Activated CD8-positive, alpha-beta T cell treated with anti-CD3 and anti-CD28 coated beads, Interleukin-2, amount 10 ng/mL, durations not matched to agents 7 days and 5 days (primary cell): ENCODE results near the gene SLC25A2. TPM values are rescaled to one million over a fixed set of nuclear protein-coding genes. Genes with fewer than 3 reads are reported as not detected.
A peak's percentile ranks its signal among the peaks of the same experiment; 100 is the strongest.
"Not testable (repeated sequence)": the region's sequence is repeated elsewhere in the genome, so short reads cannot be mapped to it uniquely, and the experiment has no call there.

Experiments
- ATAC-seq: fragments of 150-1000 bp; cut with Tn5 transposase; one replicate; pipeline ENCODE4 v1.10.0; 2021; ENCODE audit warnings: moderate library complexity
- CTCF ChIA-PET: fragments of 350-600 bp; sonication (Branson Sonifier 250); formaldehyde crosslinking; loops from one replicate; lab custom pipeline; 2021; ENCODE audit warnings: antibody characterized with exemption; lab: Charles Lee
- POLR2A ChIA-PET: fragments of 350-600 bp; sonication (Branson Sonifier 250); formaldehyde crosslinking; loops from one replicate; lab custom pipeline; 2021; ENCODE audit warnings: antibody characterized with exemption; lab: Charles Lee
- DNase-seq: peaks from one replicate; pipeline ENCODE4 v3.0.0-alpha.2; 2020
- H3K27ac Mint-ChIP-seq: one replicate; pipeline ENCODE4 v1.8.0; 2021; ENCODE audit warnings: mild to moderate bottlenecking, mixed read lengths
- H3K27me3 Mint-ChIP-seq: one replicate; pipeline ENCODE4 v1.8.0; 2021; ENCODE audit warnings: low read depth, mixed read lengths
- H3K36me3 Mint-ChIP-seq: one replicate; pipeline ENCODE4 v1.8.0; 2021; ENCODE audit warnings: low read depth, mixed read lengths
- H3K4me1 Mint-ChIP-seq: one replicate; pipeline ENCODE4 v1.8.0; 2021; ENCODE audit warnings: low read depth, mixed read lengths
- H3K4me3 Mint-ChIP-seq: one replicate; pipeline ENCODE4 v1.8.0; 2021; ENCODE audit warnings: mild to moderate bottlenecking, mixed read lengths
- H3K9me3 Mint-ChIP-seq: one replicate; pipeline ENCODE4 v1.8.0; 2022; ENCODE audit warnings: mixed read lengths; ENCODE audit not compliant: insufficient read depth
- total RNA-seq, 2 experiments: library from RNA; stranded (reverse); gene quantifications; one replicate each; pipeline ENCODE4 v1.2.3, GENCODE V29; 2021

SLC25A2 gene
- total RNA-seq = under 1 TPM; 0.39 to 0.84 TPM

DNA sequence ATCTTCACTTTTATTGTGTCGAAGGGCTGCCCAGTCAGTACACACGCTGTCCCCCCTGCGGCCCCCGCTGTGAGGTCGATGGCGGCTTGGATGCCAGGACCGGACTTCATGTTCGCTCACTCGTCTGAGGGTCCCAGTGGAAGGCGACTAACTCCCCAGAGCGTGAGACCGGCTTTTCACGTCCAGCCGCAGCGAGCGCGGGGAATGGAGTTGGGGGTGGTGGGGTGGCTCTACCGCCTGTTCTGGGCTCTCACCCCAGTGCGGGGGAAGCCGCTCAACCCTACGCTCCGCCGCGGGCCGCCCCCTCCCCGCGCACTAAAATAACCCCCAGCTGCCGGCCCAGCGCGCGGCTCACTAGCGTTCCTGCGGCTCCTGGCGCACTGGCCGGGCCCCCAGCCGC is at the start of gene SLC25A2:
Gene SLC25A2, minus strand, starts transcription at position 294 of the 400 bp plus-strand sequence. Its CDS starts 184 bp downstream, at position 110.
- peaks cover 49% of the 10 kb centered on the region for H3K9me3 Mint-ChIP-seq
- ATAC-seq = no peak
- H3K4me1 Mint-ChIP-seq = no peaks in the 10 kb centered on the region

GRCh38 chr5:141351591-141351990 is 47.7 kb upstream of the SLC25A2 start:
- H3K27ac Mint-ChIP-seq = no peak overlapping the region
- H3K36me3 Mint-ChIP-seq = no peaks in the 10 kb centered on the region
- H3K4me3 Mint-ChIP-seq = no peak overlapping the region
- DNase-seq = no peak
- H3K27me3 Mint-ChIP-seq = peaks cover 24% of the 10 kb centered on the region
- CTCF ChIA-PET = interaction anchor here (2.7 kb wide), 1 partner anchor 8 kb away, joined by 8 read pairs; the partner anchor contains the start of gene PCDHGB2
- no peak for ATAC-seq
- no peaks in the 10 kb centered on the region for H3K4me1 Mint-ChIP-seq
- POLR2A ChIA-PET = no interaction called here
- H3K9me3 Mint-ChIP-seq = peaks cover 5% of the 10 kb centered on the region

More for the DNA sequence above, at the start of gene SLC25A2:
- DNase-seq = no peak
- Mint-ChIP-seq H3K27me3 (no peaks in the 10 kb centered on the region), H3K27ac (no peak within 1 kb of the TSS), H3K36me3 (peaks cover 15% of the 10 kb centered on the region), H3K4me3 (no peak within 1 kb of the TSS)
- ChIA-PET POLR2A (no interaction called here), CTCF (no interaction called here)

DNA sequence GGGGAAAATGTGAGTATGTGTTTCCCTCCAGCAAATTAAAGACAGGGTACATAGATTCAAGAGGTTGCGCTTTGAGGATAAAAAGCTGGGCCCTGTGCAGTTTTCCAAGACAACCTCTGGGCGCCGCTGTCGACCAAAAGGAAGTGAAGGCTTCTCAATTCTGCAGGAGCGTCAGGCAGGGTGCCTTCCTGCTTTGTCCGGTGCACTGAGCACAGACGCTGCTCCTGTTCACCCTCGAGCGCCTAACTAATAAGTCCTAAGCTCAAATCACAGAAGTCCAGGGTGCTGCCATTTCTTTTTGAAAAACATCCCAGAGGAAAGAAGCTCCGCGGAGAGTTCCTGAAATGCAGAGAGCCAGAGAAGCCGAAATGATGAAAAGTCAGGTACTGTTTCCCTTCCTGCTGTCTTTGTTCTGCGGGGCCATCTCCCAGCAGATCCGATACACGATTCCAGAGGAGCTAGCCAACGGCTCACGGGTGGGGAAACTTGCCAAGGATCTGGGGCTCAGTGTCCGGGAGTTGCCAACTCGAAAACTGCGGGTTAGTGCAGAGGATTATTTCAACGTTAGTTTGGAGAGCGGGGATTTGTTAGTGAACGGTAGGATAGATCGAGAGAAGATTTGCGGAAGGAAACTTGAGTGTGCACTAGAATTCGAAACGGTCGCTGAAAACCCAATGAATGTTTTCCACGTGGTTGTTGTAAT is 46.2 kb upstream of the SLC25A2 start, which contains the start of gene PCDHGB1:
Gene PCDHGB1, plus strand, starts transcription at position 183 of the 703 bp plus-strand sequence. Its CDS starts 162 bp downstream, at position 345.
- Mint-ChIP-seq H3K4me3 (peak within 1 kb of the TSS; percentile 22), H3K27ac (no peak within 1 kb of the TSS), H3K4me1 (no peaks in the 10 kb centered on the region), H3K27me3 (peaks cover 17% of the 10 kb centered on the region), H3K36me3 (peaks cover 4% of the 10 kb centered on the region), H3K9me3 (peaks cover 10% of the 10 kb centered on the region)
- ChIA-PET POLR2A (no interaction called here), CTCF (interaction anchor here (0.8 to 2.8 kb wide), 10 partner anchors 10 to 217 kb away, joined by 3 to 8 read pairs (median 6); partner anchors contain the start of genes PCDHB14, PCDHGA11, PCDHGB2 and PCDHGB3)
- DNase-seq (peak; percentile 58), ATAC-seq (no peak)

GRCh38 chr5:141346017-141346416 is 42.2 kb upstream of the SLC25A2 start:
- H3K9me3 Mint-ChIP-seq, DNase-seq, H3K4me3 Mint-ChIP-seq, H3K27ac Mint-ChIP-seq, ATAC-seq, H3K4me1 Mint-ChIP-seq, POLR2A ChIA-PET, H3K36me3 Mint-ChIP-seq: not testable (repeated sequence)
- peaks cover 15% of the 10 kb centered on the region for H3K27me3 Mint-ChIP-seq
- CTCF ChIA-PET = interaction anchor here (1.0 kb wide), 1 partner anchor 27 kb away, joined by 3 read pairs; no protein-coding TSS in a partner anchor

DNA sequence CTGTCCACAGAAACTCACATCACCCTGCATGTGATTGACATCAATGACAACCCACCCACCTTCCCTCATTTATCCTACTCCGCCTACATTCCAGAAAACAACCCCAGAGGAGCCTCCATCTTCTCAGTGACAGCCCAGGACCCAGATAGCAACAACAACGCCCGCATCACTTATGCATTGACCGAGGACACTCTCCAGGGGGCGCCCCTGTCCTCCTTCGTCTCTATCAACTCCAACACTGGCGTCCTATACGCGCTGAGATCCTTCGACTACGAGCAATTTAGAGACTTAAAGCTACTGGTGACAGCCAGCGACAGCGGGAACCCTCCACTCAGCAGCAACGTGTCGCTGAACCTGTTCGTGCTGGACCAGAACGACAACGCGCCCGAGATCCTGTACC is 41.5 kb upstream of the SLC25A2 start:
- Mint-ChIP-seq H3K27ac (no peak overlapping the region), H3K4me1 (no peaks in the 10 kb centered on the region), H3K36me3 (peaks cover 8% of the 10 kb centered on the region), H3K4me3 (no peak overlapping the region), H3K27me3 (peaks cover 9% of the 10 kb centered on the region), H3K9me3 (peaks cover 7% of the 10 kb centered on the region)
- POLR2A ChIA-PET = no interaction called here
- CTCF ChIA-PET = interaction anchor here (2.2 to 3.4 kb wide), 2 partner anchors 25 to 26 kb away, joined by 6 to 33 read pairs; partner anchors contain the start of genes PCDHGB3 and TAF7
- DNase-seq = no peak
- no peak for ATAC-seq

DNA sequence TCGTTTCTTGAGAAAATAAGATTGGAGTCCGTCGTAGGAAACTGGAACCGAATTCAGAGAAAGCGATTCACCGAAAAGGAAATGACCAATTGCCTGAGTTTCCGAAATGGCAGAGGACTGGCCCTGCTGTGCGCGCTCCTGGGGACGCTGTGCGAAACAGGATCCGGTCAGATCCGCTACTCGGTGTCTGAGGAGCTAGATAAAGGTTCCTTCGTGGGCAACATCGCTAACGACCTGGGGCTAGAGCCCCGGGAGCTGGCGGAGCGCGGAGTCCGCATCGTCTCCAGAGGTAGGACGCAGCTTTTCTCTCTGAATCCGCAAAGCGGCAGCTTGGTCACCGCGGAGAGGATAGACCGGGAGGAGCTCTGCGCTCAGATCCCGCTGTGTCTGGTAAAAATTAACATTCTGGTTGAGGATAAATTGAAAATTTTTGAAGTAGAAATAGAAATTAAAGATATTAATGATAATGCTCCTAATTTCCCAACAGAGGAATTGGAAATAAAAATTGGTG is 40.2 kb upstream of the SLC25A2 start:
- Mint-ChIP-seq H3K4me3 (peak overlapping the region; percentile 55), H3K27ac (no peak overlapping the region), H3K4me1 (no peaks in the 10 kb centered on the region), H3K36me3 (peaks cover 10% of the 10 kb centered on the region), H3K27me3 (peaks cover 12% of the 10 kb centered on the region), H3K9me3 (peaks cover 11% of the 10 kb centered on the region)
- DNase-seq (no peak), ATAC-seq (no peak)
- CTCF ChIA-PET = interaction anchor here (1.1 to 3.4 kb wide), 6 partner anchors 9 to 180 kb away, joined by 3 to 33 read pairs (median 6); partner anchors contain the start of genes PCDHGA12, PCDHGB2, PCDHGB3 and TAF7
- POLR2A ChIA-PET = no interaction called here

DNA sequence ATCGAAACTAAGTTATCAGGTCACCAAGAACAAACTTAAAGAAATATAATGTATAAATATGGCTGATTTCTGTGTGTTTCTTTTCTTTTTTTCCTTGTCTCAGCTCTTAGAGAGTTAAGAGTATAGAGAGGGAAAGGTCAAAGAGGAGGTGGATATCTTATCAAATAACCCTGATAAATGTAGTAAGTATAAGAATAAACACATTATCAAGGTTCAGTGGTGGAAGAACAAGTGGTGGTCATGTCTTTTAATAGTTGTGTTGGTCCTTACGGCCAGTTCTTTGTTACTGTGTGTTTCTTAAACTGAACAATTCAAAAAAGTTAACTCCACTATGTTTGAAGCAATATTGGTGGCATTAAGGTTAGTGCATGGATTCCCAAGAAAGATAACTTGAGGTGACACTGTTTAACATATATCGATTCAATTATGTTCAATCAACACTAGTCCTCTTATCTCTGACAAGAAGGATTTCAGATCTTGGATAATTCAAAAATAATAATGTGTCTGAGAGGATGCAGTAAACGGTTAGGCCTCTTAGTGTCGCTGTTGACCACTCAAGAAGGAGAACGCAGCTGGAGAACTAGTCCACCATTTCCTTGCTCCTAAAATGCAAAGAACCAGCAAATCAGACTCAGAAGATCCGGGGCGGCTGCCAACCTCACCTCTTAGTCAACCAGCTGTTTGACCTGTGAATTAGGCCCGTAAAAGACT is 39.5 kb upstream of the SLC25A2 start, which contains the start of gene PCDHGA3:
Gene PCDHGA3, plus strand, starts transcription at position 588 of the 711 bp plus-strand sequence. CDS start 205 bp downstream, outside the sequence.
- H3K36me3 Mint-ChIP-seq = peaks cover 10% of the 10 kb centered on the region
- H3K9me3 Mint-ChIP-seq = peaks cover 11% of the 10 kb centered on the region
- ChIA-PET CTCF (interaction anchor here (0.7 to 3.4 kb wide), 10 partner anchors 8 to 180 kb away, joined by 3 to 33 read pairs (median 4); partner anchors contain the start of genes PCDHGA12, PCDHGB2, PCDHGB3 and PCDHGB5), POLR2A (no interaction called here)
- H3K27me3 Mint-ChIP-seq = peaks cover 17% of the 10 kb centered on the region
- H3K27ac Mint-ChIP-seq = no peak within 1 kb of the TSS
- no peaks in the 10 kb centered on the region for H3K4me1 Mint-ChIP-seq
- ATAC-seq (no peak), DNase-seq (peak; percentile 47)
- H3K4me3 Mint-ChIP-seq = peak within 1 kb of the TSS; percentile 55

DNA sequence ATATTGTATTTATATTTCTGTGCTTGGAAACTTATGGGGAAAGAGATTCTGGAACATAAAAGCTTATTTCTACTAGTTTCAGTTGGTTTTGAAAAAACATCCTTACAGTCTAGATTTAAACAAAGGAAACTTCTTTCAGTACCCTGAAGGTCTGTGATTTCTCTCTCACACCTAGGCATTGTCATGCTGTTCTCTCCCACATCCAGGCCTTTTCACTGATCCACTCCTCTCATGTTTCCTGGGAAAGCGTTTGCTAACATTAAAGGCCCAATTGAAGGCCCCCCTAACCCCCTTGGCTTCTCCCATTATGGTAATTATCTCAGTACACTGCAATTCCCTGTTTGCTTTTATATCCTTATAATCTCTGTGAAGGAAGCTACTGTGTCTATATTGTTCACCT is 38.9 kb upstream of the SLC25A2 start:
- Mint-ChIP-seq H3K9me3 (peaks cover 11% of the 10 kb centered on the region), H3K27me3 (peaks cover 22% of the 10 kb centered on the region), H3K4me1 (no peaks in the 10 kb centered on the region), H3K36me3 (peaks cover 10% of the 10 kb centered on the region), H3K4me3 (no peak overlapping the region), H3K27ac (no peak overlapping the region)
- ChIA-PET CTCF (interaction anchor here (0.7 to 3.4 kb wide), 8 partner anchors 10 to 181 kb away, joined by 3 to 33 read pairs (median 4); partner anchors contain the start of genes PCDHGA5, PCDHGB5 and TAF7), POLR2A (no interaction called here)
- DNase-seq (no peak), ATAC-seq (no peak)

GRCh38 chr5:141340781-141341354 is 37.0 kb upstream of the SLC25A2 start:
- peaks cover 11% of the 10 kb centered on the region for H3K9me3 Mint-ChIP-seq
- H3K4me1 Mint-ChIP-seq, H3K4me3 Mint-ChIP-seq, H3K27ac Mint-ChIP-seq, CTCF ChIA-PET, ATAC-seq, POLR2A ChIA-PET, DNase-seq: not testable (repeated sequence)
- H3K27me3 Mint-ChIP-seq = peaks cover 33% of the 10 kb centered on the region
- H3K36me3 Mint-ChIP-seq = peaks cover 10% of the 10 kb centered on the region

- CTCF ChIA-PET = interaction anchor here (0.8 to 2.8 kb wide), 10 partner anchors 9 to 253 kb away, joined by 3 to 12 read pairs (median 5); partner anchors contain the start of gene TAF7
- Mint-ChIP-seq H3K27me3 (peaks cover 41% of the 10 kb centered on the region), H3K27ac (no peak within 1 kb of the TSS), H3K9me3 (peaks cover 5% of the 10 kb centered on the region), H3K4me1 (no peaks in the 10 kb centered on the region), H3K36me3 (peaks cover 7% of the 10 kb centered on the region), H3K4me3 (no peak within 1 kb of the TSS)
- ATAC-seq = no peak
- POLR2A ChIA-PET = no interaction called here
- no peak for DNase-seq
Observed at GRCh38 chr5:141338538-141339306, 34.9 kb upstream of the SLC25A2 start, which contains the start of gene PCDHGA2. PCDHGA2 (plus strand) TSS chr5:141338760.
